OCI-LY1 (cell line): ENCODE data around the gene TAGLN3.
A peak's percentile ranks its signal among the peaks of the same experiment; 100 is the strongest.

Source experiments
- H2AFZ ChIP-seq: fragments of 200-600 bp; sonication (generic), shearing (Covaris generic); 2 replicates; pipeline ENCODE4 v1.6.0; 2014; ENCODE audit warnings: antibody characterized with exemption, mild to moderate bottlenecking, low read length
- H3F3A ChIP-seq: fragments of 200-600 bp; sonication (generic), shearing (Covaris generic); 2 replicates; pipeline ENCODE4 v1.6.0; 2014; ENCODE audit warnings: mild to moderate bottlenecking, antibody characterized with exemption, low read length, moderate library complexity; ENCODE audit not compliant: insufficient read depth
- H3K27ac ChIP-seq: fragments of 200-600 bp; sonication (generic); 2 replicates; pipeline ENCODE4 v1.5.1; 2014; ENCODE audit warnings: low read length, mixed run types, mild to moderate bottlenecking, low read depth; ENCODE audit not compliant: poor library complexity, severe bottlenecking
- H3K27me3 ChIP-seq: fragments of 200-600 bp; sonication (generic); 2 replicates; pipeline ENCODE4 v1.6.0; 2014; ENCODE audit warnings: antibody characterized with exemption, mild to moderate bottlenecking, low read length, moderate library complexity; ENCODE audit not compliant: insufficient read depth
- H3K36me3 ChIP-seq: fragments of 200-600 bp; sonication (generic); 2 replicates; pipeline ENCODE4 v1.6.1; 2014; ENCODE audit warnings: mild to moderate bottlenecking, antibody characterized with exemption, low read length, moderate library complexity, mixed read lengths; ENCODE audit not compliant: insufficient read depth
- H3K4me1 ChIP-seq: fragments of 200-600 bp; sonication (generic); 2 replicates; pipeline ENCODE4 v1.5.1; 2014; ENCODE audit warnings: mild to moderate bottlenecking, low read length, moderate library complexity; ENCODE audit not compliant: insufficient read depth, severe bottlenecking
- H3K4me2 ChIP-seq: fragments of 200-600 bp; sonication (generic), shearing (Covaris generic); 2 replicates; pipeline ENCODE4 v1.6.1; 2014; ENCODE audit warnings: low read length
- H3K4me3 ChIP-seq: fragments of 200-600 bp; sonication (generic); 2 replicates; pipeline ENCODE4 v1.5.1; 2014; ENCODE audit warnings: low read length, low read depth, mild to moderate bottlenecking, mixed read lengths; ENCODE audit not compliant: poor library complexity, severe bottlenecking
- H3K79me2 ChIP-seq: fragments of 200-600 bp; shearing (Covaris generic); 2 replicates; pipeline ENCODE4 v1.6.1; 2016; ENCODE audit warnings: mixed run types, low read length, mixed read lengths; ENCODE audit not compliant: insufficient read depth
- H3K9ac ChIP-seq: fragments of 200-600 bp; sonication (generic), shearing (Covaris generic); 2 replicates; pipeline ENCODE4 v1.6.1; 2014; ENCODE audit warnings: mild to moderate bottlenecking, low read length, mixed read lengths
- H3K9me2 ChIP-seq: fragments of 200-600 bp; sonication (generic), shearing (Covaris generic); 2 replicates; pipeline ENCODE4 v1.6.1; 2014; ENCODE audit warnings: low read depth, mild to moderate bottlenecking, low read length, mixed read lengths
- H3K9me3 ChIP-seq: fragments of 200-600 bp; shearing (Covaris generic); 2 replicates; pipeline ENCODE4 v1.6.1; 2014; ENCODE audit warnings: low read length, mixed read lengths
- H4K20me1 ChIP-seq: fragments of 200-600 bp; sonication (generic), shearing (Covaris generic); 2 replicates; pipeline ENCODE4 v1.6.0; 2016; ENCODE audit warnings: mild to moderate bottlenecking, low read length; ENCODE audit not compliant: insufficient read depth
- CTCF ChIP-seq: fragments of 200-600 bp; sonication (generic), shearing (Covaris generic); IDR thresholded peaks from 2 replicates; pipeline ENCODE4 v1.5.1; 2017; ENCODE audit warnings: mild to moderate bottlenecking, antibody characterized with exemption, low read length, moderate library complexity, mixed read lengths
- EZH2 ChIP-seq: fragments of 200-600 bp; sonication (generic), shearing (Covaris generic); IDR thresholded peaks from 2 replicates; pipeline ENCODE4 v1.8.0; 2017; ENCODE audit warnings: borderline replicate concordance, mixed run types, mild to moderate bottlenecking, antibody characterized with exemption, low read length, moderate library complexity, mixed read lengths

The TAGLN3 gene

GRCh38 chr3:111967068-111967467, 31.7 kb upstream of the TAGLN3 start:
- H3K27me3 ChIP-seq = no peaks in the 10 kb centered on the region
- TF ChIP-seq CTCF (no peak), EZH2 (no peak)
- H4K20me1 ChIP-seq = no peaks in the 10 kb centered on the region
- no peaks in the 10 kb centered on the region for H3K79me2 ChIP-seq
- no peak overlapping the region for H2AFZ ChIP-seq
- H3K4me3 ChIP-seq = no peak overlapping the region
- H3K9me3 ChIP-seq = no peaks in the 10 kb centered on the region
- no peaks in the 10 kb centered on the region for H3K4me1 ChIP-seq
- no peaks in the 10 kb centered on the region for H3K9me2 ChIP-seq
- H3K36me3 ChIP-seq = no peaks in the 10 kb centered on the region
- no peak overlapping the region for H3K9ac ChIP-seq
- no peaks in the 10 kb centered on the region for H3F3A ChIP-seq
- H3K27ac ChIP-seq = no peak overlapping the region
- H3K4me2 ChIP-seq = no peak overlapping the region

GRCh38 chr3:111967651-111968274, 31.0 kb upstream of the TAGLN3 start:
- Histone ChIP-seq H2AFZ (no peak overlapping the region), H3K4me3 (no peak overlapping the region), H3K36me3 (no peaks in the 10 kb centered on the region)

GRCh38 chr3:111968319-111969054, 30.2 kb upstream of the TAGLN3 start:
- TF ChIP-seq CTCF (no peak), EZH2 (no peak)
- no peaks in the 10 kb centered on the region for H3K36me3 ChIP-seq
- no peak overlapping the region for H3K4me3 ChIP-seq
- H3K4me2 ChIP-seq = no peak overlapping the region
- H3K27ac ChIP-seq = no peak overlapping the region
- H4K20me1 ChIP-seq = no peaks in the 10 kb centered on the region
- H3K9ac ChIP-seq = no peak overlapping the region
- no peaks in the 10 kb centered on the region for H3K4me1 ChIP-seq
- no peaks in the 10 kb centered on the region for H3K79me2 ChIP-seq
- no peaks in the 10 kb centered on the region for H3K27me3 ChIP-seq
- no peaks in the 10 kb centered on the region for H3K9me2 ChIP-seq
- H3K9me3 ChIP-seq = no peaks in the 10 kb centered on the region
- H3F3A ChIP-seq = no peaks in the 10 kb centered on the region
- H2AFZ ChIP-seq = no peak overlapping the region

More at GRCh38 chr3:111967651-111968274, 31.0 kb upstream of the TAGLN3 start:
- Histone ChIP-seq H3K9me2 (no peaks in the 10 kb centered on the region), H3K9ac (no peak overlapping the region), H4K20me1 (no peaks in the 10 kb centered on the region), H3K79me2 (no peaks in the 10 kb centered on the region), H3F3A (no peaks in the 10 kb centered on the region), H3K27me3 (no peaks in the 10 kb centered on the region), H3K27ac (no peak overlapping the region), H3K4me2 (no peak overlapping the region), H3K4me1 (no peaks in the 10 kb centered on the region), H3K9me3 (no peaks in the 10 kb centered on the region)
- TF ChIP-seq CTCF = peak; percentile 87
- TF ChIP-seq EZH2 = no peak
